OCI-LY3 (cell line): Measurements from ENCODE around the gene SPNS3.

ENCODE experiments used
- EZH2phosphoT487 ChIP-seq: fragments of 200-600 bp; shearing (Covaris generic); IDR thresholded peaks from 2 replicates; pipeline ENCODE4 v1.6.1; 2018; ENCODE audit warnings: antibody characterized with exemption, mixed run types, low read depth
- TF ChIP-seq, protein P1 (sequence below): fragments of 200-600, 300-600 bp; sonication (generic); IDR thresholded peaks from 2 replicates; pipeline ENCODE4 v1.5.1; 2014; ENCODE audit warnings: antibody characterized with exemption, low read length, low read depth

DNA sequence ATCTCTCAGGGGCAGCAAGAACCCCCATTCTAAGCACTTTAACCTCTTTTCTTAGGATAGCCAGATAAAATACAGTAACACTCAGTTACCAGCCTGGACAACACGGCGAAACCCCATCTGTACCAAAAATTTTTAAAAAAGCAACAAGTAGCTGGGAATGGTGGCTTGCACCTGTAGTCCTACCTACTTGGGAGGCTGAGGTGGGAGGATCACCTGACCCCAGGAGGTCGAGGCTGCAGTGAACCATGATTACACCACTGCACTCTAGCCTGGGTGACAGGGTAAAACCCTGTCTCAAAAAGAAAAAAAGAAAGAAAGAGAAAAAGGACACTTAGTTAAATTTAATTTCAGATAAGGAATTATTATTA, 38.6 kb upstream of the SPNS3 start:
- no peak for TF ChIP-seq EZH2phosphoT487
- TF ChIP-seq, protein P1, sequence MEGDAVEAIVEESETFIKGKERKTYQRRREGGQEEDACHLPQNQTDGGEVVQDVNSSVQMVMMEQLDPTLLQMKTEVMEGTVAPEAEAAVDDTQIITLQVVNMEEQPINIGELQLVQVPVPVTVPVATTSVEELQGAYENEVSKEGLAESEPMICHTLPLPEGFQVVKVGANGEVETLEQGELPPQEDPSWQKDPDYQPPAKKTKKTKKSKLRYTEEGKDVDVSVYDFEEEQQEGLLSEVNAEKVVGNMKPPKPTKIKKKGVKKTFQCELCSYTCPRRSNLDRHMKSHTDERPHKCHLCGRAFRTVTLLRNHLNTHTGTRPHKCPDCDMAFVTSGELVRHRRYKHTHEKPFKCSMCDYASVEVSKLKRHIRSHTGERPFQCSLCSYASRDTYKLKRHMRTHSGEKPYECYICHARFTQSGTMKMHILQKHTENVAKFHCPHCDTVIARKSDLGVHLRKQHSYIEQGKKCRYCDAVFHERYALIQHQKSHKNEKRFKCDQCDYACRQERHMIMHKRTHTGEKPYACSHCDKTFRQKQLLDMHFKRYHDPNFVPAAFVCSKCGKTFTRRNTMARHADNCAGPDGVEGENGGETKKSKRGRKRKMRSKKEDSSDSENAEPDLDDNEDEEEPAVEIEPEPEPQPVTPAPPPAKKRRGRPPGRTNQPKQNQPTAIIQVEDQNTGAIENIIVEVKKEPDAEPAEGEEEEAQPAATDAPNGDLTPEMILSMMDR, result no peak
